BLaER1 (cell line): ENCODE data around the gene NCKAP5.

Experiments
- H3K27ac ChIP-seq: shearing (Covaris generic); formaldehyde crosslinking; 2 replicates; pipeline ENCODE4 v1.8.1; 2022
- H3K27me3 ChIP-seq: shearing (Covaris generic); formaldehyde crosslinking; 2 replicates; pipeline ENCODE4 v1.8.1; 2022
- H3K36me3 ChIP-seq: shearing (Covaris generic); formaldehyde crosslinking; 2 replicates; pipeline ENCODE4 v1.8.1; 2022
- H3K4me1 ChIP-seq: shearing (Covaris generic); formaldehyde crosslinking; 2 replicates; pipeline ENCODE4 v1.8.1; 2022
- H3K4me2 ChIP-seq: shearing (Covaris generic); formaldehyde crosslinking; 2 replicates; pipeline ENCODE4 v1.8.1; 2022
- H3K4me3 ChIP-seq: shearing (Covaris generic); formaldehyde crosslinking; 2 replicates; pipeline ENCODE4 v1.8.1; 2022
- H3K9ac ChIP-seq: shearing (Covaris generic); formaldehyde crosslinking; 2 replicates; pipeline ENCODE4 v1.8.1; 2022
- H3K9me3 ChIP-seq: shearing (Covaris generic); formaldehyde crosslinking; 2 replicates; pipeline ENCODE4 v1.8.1; 2022
- H4K20me1 ChIP-seq: shearing (Covaris generic); formaldehyde crosslinking; 2 replicates; pipeline ENCODE4 v1.8.1; 2022
- Cebpa-rat ChIP-seq: shearing (Covaris generic); IDR thresholded peaks from 2 replicates; pipeline ENCODE4 v1.8.1; 2022

Gene NCKAP5

DNA sequence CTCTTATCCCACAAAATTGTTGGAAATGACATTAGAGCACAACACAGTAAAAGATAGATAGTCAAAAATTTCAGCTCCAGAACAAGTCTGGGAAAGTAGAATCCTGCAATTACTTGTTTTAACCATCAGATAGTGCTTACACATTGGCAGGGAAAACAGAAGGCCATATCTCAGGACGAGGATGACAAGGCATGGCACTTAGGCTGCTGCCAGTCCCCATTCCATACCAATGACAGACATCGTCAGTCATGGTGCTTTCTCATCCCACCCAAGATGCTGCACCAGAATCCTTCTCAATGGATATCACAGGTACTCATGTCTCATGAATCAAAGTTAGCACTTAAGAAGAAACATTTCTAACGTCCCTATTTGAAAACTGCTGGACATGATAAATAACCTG is 187.3 kb downstream of the NCKAP5 start:
- no peaks in the 10 kb centered on the region for H3K4me1 ChIP-seq

DNA sequence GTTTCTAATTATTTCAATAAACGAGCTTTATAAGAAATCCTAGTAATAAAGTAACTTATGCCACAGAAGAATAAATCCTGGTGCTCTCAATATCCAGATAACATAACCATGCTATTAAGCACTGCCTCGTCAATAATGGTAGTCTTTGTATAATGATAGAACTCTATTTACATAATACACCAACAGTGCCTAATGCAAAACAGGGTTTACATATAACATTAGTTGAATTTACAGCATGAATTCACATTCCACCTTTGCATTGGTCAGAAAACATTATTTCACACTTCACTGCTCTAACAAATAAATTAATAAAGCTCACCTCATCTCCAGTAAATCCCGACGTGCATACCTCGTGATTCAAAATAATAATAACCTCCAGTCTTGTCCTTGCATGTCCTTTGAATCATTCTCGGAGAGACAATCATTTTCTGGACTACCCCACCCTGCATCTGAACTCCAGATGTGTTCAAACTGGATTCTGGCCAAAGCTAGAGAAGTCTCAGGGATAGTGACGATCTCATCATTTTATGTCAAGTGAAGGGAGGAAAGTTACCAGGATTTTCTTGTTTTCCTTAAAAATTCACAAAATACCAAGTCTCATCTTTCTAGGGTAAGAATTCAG is 189.2 kb downstream of the NCKAP5 start:
- H3K9ac ChIP-seq, result no peak overlapping the region
- H3K36me3 ChIP-seq, result no peaks in the 10 kb centered on the region
- no peak for TF ChIP-seq Cebpa-rat
- H3K27me3 ChIP-seq, result no peaks in the 10 kb centered on the region
- no peak overlapping the region for H3K27ac ChIP-seq
- no peaks in the 10 kb centered on the region for H3K9me3 ChIP-seq
- no peaks in the 10 kb centered on the region for H3K4me1 ChIP-seq
- no peaks in the 10 kb centered on the region for H4K20me1 ChIP-seq
- no peak overlapping the region for H3K4me2 ChIP-seq
- H3K4me3 ChIP-seq, result no peak overlapping the region

More for the DNA sequence above, 187.3 kb downstream of the NCKAP5 start:
- Histone ChIP-seq H3K9me3 (no peaks in the 10 kb centered on the region), H3K27ac (no peak overlapping the region), H3K9ac (no peak overlapping the region), H3K4me2 (no peak overlapping the region), H4K20me1 (no peaks in the 10 kb centered on the region), H3K27me3 (no peaks in the 10 kb centered on the region), H3K36me3 (no peaks in the 10 kb centered on the region), H3K4me3 (no peak overlapping the region)
- TF ChIP-seq Cebpa-rat, result no peak

DNA sequence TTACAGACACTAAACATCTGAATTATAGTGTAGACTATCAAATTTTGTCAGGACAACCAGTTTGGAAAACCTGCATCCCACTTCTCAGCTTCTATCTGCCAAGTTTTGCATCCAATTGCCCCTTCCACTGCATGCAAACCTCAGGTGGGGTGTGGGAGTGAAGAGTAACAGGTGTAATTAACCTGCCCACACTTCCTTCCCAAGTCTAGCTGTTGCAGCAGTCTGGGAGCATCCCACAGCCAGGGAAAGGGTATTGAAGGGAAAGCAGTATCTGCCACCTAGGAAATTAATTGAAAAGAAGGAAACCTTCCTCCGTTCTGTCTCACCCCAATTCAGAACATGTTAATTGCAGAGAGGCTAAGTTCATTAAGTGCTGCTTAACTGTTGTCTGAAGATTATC is 189.9 kb downstream of the NCKAP5 start:
- Histone ChIP-seq H4K20me1 (no peaks in the 10 kb centered on the region), H3K4me1 (no peaks in the 10 kb centered on the region), H3K27ac (no peak overlapping the region), H3K9ac (no peak overlapping the region), H3K4me3 (no peak overlapping the region), H3K36me3 (no peaks in the 10 kb centered on the region), H3K9me3 (no peaks in the 10 kb centered on the region), H3K27me3 (no peaks in the 10 kb centered on the region), H3K4me2 (no peak overlapping the region)
- no peak for TF ChIP-seq Cebpa-rat

DNA sequence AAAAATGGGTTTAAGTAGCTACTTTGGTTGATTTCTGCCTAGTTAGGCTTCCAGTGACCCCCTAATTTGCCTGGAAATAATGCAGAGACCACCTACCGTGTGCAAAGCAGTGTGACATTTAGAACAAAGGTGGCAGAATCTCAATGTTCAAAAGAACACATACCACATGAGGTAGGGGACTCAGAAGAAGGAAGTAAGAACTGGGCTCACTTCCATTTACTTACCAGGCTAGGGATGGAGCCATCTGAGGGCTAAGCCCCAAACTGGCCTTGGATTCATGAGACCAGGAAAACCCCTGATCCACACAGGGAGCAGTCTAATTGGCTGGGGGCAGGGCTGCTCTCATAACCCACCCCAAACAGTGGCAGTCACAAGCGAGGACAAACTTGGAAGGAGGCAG is 190.7 kb downstream of the NCKAP5 start:
- no peak overlapping the region for H3K4me2 ChIP-seq
- no peaks in the 10 kb centered on the region for H3K4me1 ChIP-seq
- H3K36me3 ChIP-seq, result no peaks in the 10 kb centered on the region
- H4K20me1 ChIP-seq, result no peaks in the 10 kb centered on the region
- no peaks in the 10 kb centered on the region for H3K27me3 ChIP-seq
- H3K4me3 ChIP-seq, result no peak overlapping the region
- no peak overlapping the region for H3K27ac ChIP-seq
- no peak overlapping the region for H3K9ac ChIP-seq
- no peaks in the 10 kb centered on the region for H3K9me3 ChIP-seq
- no peak for TF ChIP-seq Cebpa-rat

DNA sequence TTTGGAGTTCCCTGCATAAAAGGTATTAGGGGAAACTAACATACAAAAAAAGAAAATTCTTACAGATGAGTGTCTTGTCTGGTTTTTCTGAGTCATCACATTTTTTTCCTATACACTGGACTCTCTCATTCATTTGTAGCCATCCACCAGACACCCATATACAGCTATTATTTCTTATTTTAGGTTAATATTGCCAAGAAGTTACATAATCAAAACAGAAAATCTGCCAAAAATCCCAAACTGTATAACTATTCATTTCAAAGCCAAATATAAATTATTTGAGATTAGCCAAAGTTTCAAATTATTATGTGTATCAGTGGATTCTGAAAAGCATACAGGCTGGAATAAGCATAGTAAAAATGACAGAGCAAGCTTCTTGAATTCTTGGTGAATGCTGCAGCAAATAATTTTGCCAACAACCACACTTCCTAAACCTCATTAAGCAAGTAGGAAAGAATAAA is 191.2 kb downstream of the NCKAP5 start:
- H3K4me2 ChIP-seq, result no peak overlapping the region
- no peak overlapping the region for H3K9ac ChIP-seq
- no peaks in the 10 kb centered on the region for H3K9me3 ChIP-seq
- no peaks in the 10 kb centered on the region for H3K27me3 ChIP-seq
- no peak overlapping the region for H3K27ac ChIP-seq
- H3K4me1 ChIP-seq, result no peaks in the 10 kb centered on the region
- no peak for TF ChIP-seq Cebpa-rat
- no peaks in the 10 kb centered on the region for H4K20me1 ChIP-seq
- H3K4me3 ChIP-seq, result no peak overlapping the region
- H3K36me3 ChIP-seq, result no peaks in the 10 kb centered on the region

DNA sequence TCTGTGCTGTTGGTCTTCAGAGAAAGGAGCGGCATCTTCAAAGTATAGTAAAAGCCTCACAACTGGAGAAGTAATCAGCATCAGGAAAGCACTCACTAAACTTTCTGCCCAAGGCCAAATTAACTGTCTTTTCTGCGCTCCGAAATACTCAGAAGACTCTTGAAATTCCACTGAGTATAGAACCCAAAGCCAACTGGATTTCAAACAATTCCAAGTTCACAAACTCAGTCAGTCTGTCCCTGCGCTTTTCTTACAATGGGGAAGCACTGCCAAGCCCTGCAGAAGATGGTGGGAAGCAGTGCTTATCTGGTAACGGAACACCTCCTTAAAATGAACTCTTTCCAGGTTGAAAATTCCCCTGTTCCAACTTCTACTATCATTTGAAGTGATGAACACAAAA is 193.5 kb downstream of the NCKAP5 start:
- TF ChIP-seq Cebpa-rat, result no peak
- Histone ChIP-seq H3K36me3 (no peaks in the 10 kb centered on the region), H3K4me3 (no peak overlapping the region), H3K27ac (no peak overlapping the region), H3K4me1 (no peaks in the 10 kb centered on the region), H3K9ac (no peak overlapping the region), H3K4me2 (no peak overlapping the region), H4K20me1 (no peaks in the 10 kb centered on the region), H3K27me3 (no peaks in the 10 kb centered on the region), H3K9me3 (no peaks in the 10 kb centered on the region)

DNA sequence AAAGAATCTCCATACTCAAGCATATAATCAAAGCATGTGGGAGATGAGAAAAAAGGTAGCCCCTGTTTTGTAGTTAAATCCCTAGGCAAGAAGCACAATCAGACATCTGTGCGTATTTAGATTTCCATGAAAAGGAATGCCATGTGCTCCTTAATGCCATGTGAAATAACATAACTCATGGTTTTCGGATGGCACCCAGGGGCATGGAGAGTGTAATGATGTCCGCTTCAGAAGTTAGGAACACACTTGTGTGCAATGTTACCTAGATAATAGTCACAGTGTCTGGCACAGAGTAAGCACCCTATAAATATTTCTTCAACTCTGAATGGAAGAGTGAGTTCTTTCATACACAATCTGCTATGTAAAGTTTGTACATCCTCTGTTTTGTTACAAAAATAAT is 197.0 kb downstream of the NCKAP5 start:
- H3K4me1 ChIP-seq, result no peaks in the 10 kb centered on the region
- H3K36me3 ChIP-seq, result no peaks in the 10 kb centered on the region
- no peak overlapping the region for H3K9ac ChIP-seq
- H3K4me2 ChIP-seq, result no peak overlapping the region
- no peaks in the 10 kb centered on the region for H3K27me3 ChIP-seq
- no peaks in the 10 kb centered on the region for H3K9me3 ChIP-seq
- no peak overlapping the region for H3K27ac ChIP-seq
- H4K20me1 ChIP-seq, result no peaks in the 10 kb centered on the region
- H3K4me3 ChIP-seq, result no peak overlapping the region
- TF ChIP-seq Cebpa-rat, result no peak

DNA sequence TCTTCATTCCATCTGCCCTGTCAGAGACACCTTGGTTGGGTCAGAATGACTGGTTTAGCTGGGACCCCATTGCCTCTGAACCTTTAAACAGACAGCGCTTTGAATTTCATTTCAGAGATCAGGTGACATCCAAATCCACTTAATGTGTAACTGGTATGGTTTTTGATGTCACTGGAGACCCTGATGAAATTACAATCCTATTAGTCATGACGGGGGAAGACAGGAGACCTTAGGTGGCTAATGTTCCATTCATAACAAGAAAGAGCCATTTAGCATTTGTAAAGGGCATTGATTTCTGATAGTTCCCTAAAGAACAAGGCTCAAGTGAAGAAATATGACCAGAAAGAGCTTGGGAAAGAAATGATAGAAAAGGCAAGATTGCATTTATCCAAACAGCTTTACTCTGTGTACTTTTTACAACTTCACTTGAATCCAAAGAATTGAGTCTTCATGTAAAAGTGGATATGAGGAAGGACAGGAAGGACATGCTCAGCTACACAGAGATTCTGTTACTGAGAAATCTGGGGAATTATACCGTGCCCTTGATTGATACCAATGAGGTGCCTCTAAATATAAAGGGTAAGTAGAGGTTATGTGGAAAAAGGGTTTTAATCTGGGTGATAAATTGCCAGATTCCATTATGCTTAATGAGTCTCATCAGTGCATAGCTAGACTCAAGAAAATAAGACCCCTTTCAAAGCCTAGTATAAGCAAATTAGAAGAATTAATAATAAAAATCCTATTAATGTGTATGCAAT is 198.2 kb downstream of the NCKAP5 start:
- H3K9ac ChIP-seq, result no peak overlapping the region
- no peak overlapping the region for H3K27ac ChIP-seq

DNA sequence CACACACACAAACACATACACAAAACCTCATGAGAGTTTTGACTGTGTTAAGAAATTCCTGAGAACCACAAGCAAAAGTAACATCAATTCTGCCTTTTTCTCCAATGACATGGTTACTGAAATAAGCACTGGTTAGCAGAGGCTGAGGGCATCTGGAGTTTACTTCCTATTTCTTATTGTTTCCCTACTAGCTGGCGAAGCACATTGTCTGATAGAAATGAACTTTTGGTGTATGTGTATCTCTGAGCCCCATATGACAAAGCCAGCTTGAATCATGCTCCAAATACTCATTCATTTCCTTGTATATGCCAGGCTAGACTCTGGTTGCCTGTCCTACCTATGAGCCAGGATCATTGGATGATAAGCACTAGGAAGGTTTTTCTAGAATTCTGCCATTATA is 203.1 kb downstream of the NCKAP5 start:
- Histone ChIP-seq H3K36me3 (no peaks in the 10 kb centered on the region), H3K27me3 (no peaks in the 10 kb centered on the region), H3K4me3 (no peak overlapping the region), H3K9ac (no peak overlapping the region), H3K4me2 (no peak overlapping the region), H3K9me3 (no peaks in the 10 kb centered on the region), H4K20me1 (no peaks in the 10 kb centered on the region), H3K4me1 (peaks cover 17% of the 10 kb centered on the region), H3K27ac (no peak overlapping the region)
- TF ChIP-seq Cebpa-rat, result no peak

More for the DNA sequence above, 198.2 kb downstream of the NCKAP5 start:
- Histone ChIP-seq H3K36me3 (no peaks in the 10 kb centered on the region), H3K9me3 (no peaks in the 10 kb centered on the region), H3K27me3 (no peaks in the 10 kb centered on the region), H3K4me2 (no peak overlapping the region), H4K20me1 (no peaks in the 10 kb centered on the region), H3K4me1 (no peaks in the 10 kb centered on the region), H3K4me3 (no peak overlapping the region)
- TF ChIP-seq Cebpa-rat, result no peak

DNA sequence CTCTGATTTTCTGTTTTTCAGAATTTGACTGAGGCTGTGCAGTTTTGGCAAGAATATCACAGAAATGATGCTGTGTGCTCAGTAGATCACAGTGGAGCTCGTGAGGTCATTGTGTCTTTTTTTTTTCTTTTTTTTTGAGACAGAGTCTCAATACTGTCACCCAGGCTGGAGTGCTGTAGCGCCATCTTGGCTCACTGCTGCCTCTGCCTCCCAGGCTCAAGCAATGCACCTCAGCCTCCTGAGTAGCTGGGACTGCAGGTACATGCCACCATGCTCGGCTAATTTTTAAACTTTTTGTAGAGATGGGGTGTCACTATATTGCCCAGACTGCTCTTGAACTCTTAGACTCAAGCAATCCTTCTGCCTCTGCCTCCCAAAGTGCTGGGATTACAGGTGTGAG is 203.6 kb downstream of the NCKAP5 start:
- no peaks in the 10 kb centered on the region for H3K27me3 ChIP-seq
- H3K36me3 ChIP-seq, result no peaks in the 10 kb centered on the region
- H3K4me2 ChIP-seq, result no peak overlapping the region
- no peak overlapping the region for H3K27ac ChIP-seq
- no peak for TF ChIP-seq Cebpa-rat
- no peak overlapping the region for H3K4me3 ChIP-seq
- H3K9me3 ChIP-seq, result no peaks in the 10 kb centered on the region
- no peak overlapping the region for H3K9ac ChIP-seq
- H4K20me1 ChIP-seq, result no peaks in the 10 kb centered on the region
- peaks cover 17% of the 10 kb centered on the region for H3K4me1 ChIP-seq
